DOHH2 (cell line): ENCODE results near the gene ZNF536.

Experiments
- EZH2phosphoT487 ChIP-seq: fragments of 200-600 bp; sonication (generic); IDR thresholded peaks from 2 replicates; pipeline ENCODE4 v1.6.1; 2017; ENCODE audit warnings: borderline replicate concordance, mild to moderate bottlenecking, antibody characterized with exemption, low read length, moderate library complexity, mixed read lengths
- TF ChIP-seq, protein P1 (sequence below): fragments of 200-600 bp; sonication (generic); IDR thresholded peaks from one replicate; pipeline ENCODE4 v1.5.1; 2014; ENCODE audit warnings: antibody characterized with exemption, mild to moderate bottlenecking, low read depth, low read length; ENCODE audit not compliant: poor library complexity, severe bottlenecking

- TF ChIP-seq, protein P1, sequence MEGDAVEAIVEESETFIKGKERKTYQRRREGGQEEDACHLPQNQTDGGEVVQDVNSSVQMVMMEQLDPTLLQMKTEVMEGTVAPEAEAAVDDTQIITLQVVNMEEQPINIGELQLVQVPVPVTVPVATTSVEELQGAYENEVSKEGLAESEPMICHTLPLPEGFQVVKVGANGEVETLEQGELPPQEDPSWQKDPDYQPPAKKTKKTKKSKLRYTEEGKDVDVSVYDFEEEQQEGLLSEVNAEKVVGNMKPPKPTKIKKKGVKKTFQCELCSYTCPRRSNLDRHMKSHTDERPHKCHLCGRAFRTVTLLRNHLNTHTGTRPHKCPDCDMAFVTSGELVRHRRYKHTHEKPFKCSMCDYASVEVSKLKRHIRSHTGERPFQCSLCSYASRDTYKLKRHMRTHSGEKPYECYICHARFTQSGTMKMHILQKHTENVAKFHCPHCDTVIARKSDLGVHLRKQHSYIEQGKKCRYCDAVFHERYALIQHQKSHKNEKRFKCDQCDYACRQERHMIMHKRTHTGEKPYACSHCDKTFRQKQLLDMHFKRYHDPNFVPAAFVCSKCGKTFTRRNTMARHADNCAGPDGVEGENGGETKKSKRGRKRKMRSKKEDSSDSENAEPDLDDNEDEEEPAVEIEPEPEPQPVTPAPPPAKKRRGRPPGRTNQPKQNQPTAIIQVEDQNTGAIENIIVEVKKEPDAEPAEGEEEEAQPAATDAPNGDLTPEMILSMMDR, result no peak
- no peak for TF ChIP-seq EZH2phosphoT487
These were observed 18.9 kb downstream of the ZNF536 start for GRCh38 chr19:30391052-30391451.
